Endodermal cell (in vitro differentiated cells): ENCODE data around the gene LOXL1. TPM values are rescaled to one million over a fixed set of nuclear protein-coding genes. Genes with fewer than 3 reads are reported as not detected.

Experiments used
- DNase-seq: peaks from one replicate; pipeline ENCODE4 v3.0.0-alpha.2; 2017
- H3K27ac ChIP-seq: 2 replicates; pipeline ENCODE4 v1.5.1; 2013; ENCODE audit warnings: mild to moderate bottlenecking, low read depth, low read length, moderate library complexity
- H3K27me3 ChIP-seq: 2 replicates; pipeline ENCODE4 v1.6.1; 2013; ENCODE audit warnings: mild to moderate bottlenecking, low read length, moderate library complexity; ENCODE audit not compliant: insufficient read depth, control insufficient read depth, poor library complexity, severe bottlenecking
- H3K36me3 ChIP-seq: 2 replicates; pipeline ENCODE4 v1.7.0; 2013; ENCODE audit warnings: mild to moderate bottlenecking, low read length, moderate library complexity; ENCODE audit not compliant: control insufficient read depth, insufficient read depth
- H3K4me1 ChIP-seq: one replicate; pipeline ENCODE4 v1.7.0; 2013; ENCODE audit warnings: low read length; ENCODE audit not compliant: control insufficient read depth, insufficient read depth
- H3K4me3 ChIP-seq: 2 replicates; pipeline ENCODE4 v1.5.1; 2013; ENCODE audit warnings: mild to moderate bottlenecking, low read length, moderate library complexity
- H3K9ac ChIP-seq: 2 replicates; pipeline ENCODE4 v1.6.1; 2013; ENCODE audit warnings: mild to moderate bottlenecking, low read length, moderate library complexity; ENCODE audit not compliant: poor library complexity, severe bottlenecking; ENCODE audit errors: extremely low read depth
- H3K9me3 ChIP-seq: 2 replicates; pipeline ENCODE4 v1.6.1; 2013; ENCODE audit warnings: mild to moderate bottlenecking, low read length, moderate library complexity; ENCODE audit not compliant: control insufficient read depth
- H3K27ac Mint-ChIP-seq: 2 replicates; pipeline ENCODE4 v1.8.0; 2020; ENCODE audit warnings: mixed read lengths
- H3K27me3 Mint-ChIP-seq: 2 replicates; pipeline ENCODE4 v1.8.0; 2021; ENCODE audit warnings: mild to moderate bottlenecking, mixed read lengths; ENCODE audit not compliant: insufficient read depth
- H3K36me3 Mint-ChIP-seq: 2 replicates; pipeline ENCODE4 v1.8.0; 2020; ENCODE audit warnings: low read depth, mixed read lengths
- H3K4me1 Mint-ChIP-seq: 2 replicates; pipeline ENCODE4 v1.8.0; 2020; ENCODE audit warnings: mixed read lengths
- H3K4me3 Mint-ChIP-seq: 2 replicates; pipeline ENCODE4 v1.8.0; 2020; ENCODE audit warnings: mild to moderate bottlenecking, moderate library complexity, mixed read lengths
- H3K9me3 Mint-ChIP-seq: 2 replicates; pipeline ENCODE4 v1.8.0; 2020; ENCODE audit warnings: mild to moderate bottlenecking, mixed read lengths
- CTCF ChIP-seq: fragments of 200-600 bp; sonication (generic); conservative IDR thresholded peaks from 2 replicates; pipeline ENCODE4 v1.5.0; 2021; ENCODE audit warnings: antibody characterized with exemption, mild to moderate bottlenecking
- WGBS, 2 experiments: methylation state at CpG; one replicate each; pipeline versions ENCODE4 v1.1.5 to v1.1.7; 2013; ENCODE audit warnings: missing lambda C conversion rate in 2 of 2, mixed read lengths in 1 of 2; ENCODE audit not compliant: insufficient coverage in 1 of 2, insufficient read length in 1 of 2; 5-methylcytosine and 5-hydroxymethylcytosine counted together
- total RNA-seq, 2 donors: library from RNA; stranded (reverse); fragmentation: NEBNext Ultra II Directional in 1 of 2; extraction: Animal tissue kit (Norgen Biotek cat#: 25700) in 1 of 2; gene quantifications; 2 replicates in 1 of 2; 3 replicates in 1 of 2; pipeline ENCODE4 v1.2.1, GENCODE V29; 2021

The LOXL1 gene
- total RNA-seq, 2 donors from 2014 or later, result 21.3 to 31.8 TPM

GRCh38 chr15:73909651-73910050 is 16.6 kb upstream of the LOXL1 start:
- no peaks in the 10 kb centered on the region for H3K9me3 Mint-ChIP-seq
- Histone ChIP-seq H3K4me3 (no peak overlapping the region), H3K36me3 (no peaks in the 10 kb centered on the region), H3K27me3 (peaks cover 8% of the 10 kb centered on the region), H3K4me1 (no peaks in the 10 kb centered on the region), H3K9ac (no peak overlapping the region), H3K9me3 (no peaks in the 10 kb centered on the region), H3K27ac (no peak overlapping the region)
- peaks cover 9% of the 10 kb centered on the region for H3K27me3 Mint-ChIP-seq
- peaks cover 2% of the 10 kb centered on the region for H3K36me3 Mint-ChIP-seq
- no peak for TF ChIP-seq CTCF
- H3K27ac Mint-ChIP-seq, result no peak overlapping the region
- no peak overlapping the region for H3K4me3 Mint-ChIP-seq
- no peak for DNase-seq
- H3K4me1 Mint-ChIP-seq, result no peaks in the 10 kb centered on the region
- 80 to 92% methylated on average over 2 of the region's 2 CpGs for WGBS, 2 experiments

- no peak for DNase-seq
- no peaks in the 10 kb centered on the region for H3K9me3 Mint-ChIP-seq
- Histone ChIP-seq H3K27ac (no peak overlapping the region), H3K9ac (no peak overlapping the region), H3K36me3 (no peaks in the 10 kb centered on the region), H3K4me3 (no peak overlapping the region), H3K27me3 (peaks cover 8% of the 10 kb centered on the region), H3K9me3 (no peaks in the 10 kb centered on the region), H3K4me1 (no peaks in the 10 kb centered on the region)
- TF ChIP-seq CTCF, result no peak
- WGBS, 2 experiments, result 60 to 79% methylated on average over 1 to 5 of the region's 7 CpGs
- peaks cover 8% of the 10 kb centered on the region for H3K27me3 Mint-ChIP-seq
- H3K4me1 Mint-ChIP-seq, result no peaks in the 10 kb centered on the region
- no peak overlapping the region for H3K4me3 Mint-ChIP-seq
- peaks cover 2% of the 10 kb centered on the region for H3K36me3 Mint-ChIP-seq
- no peak overlapping the region for H3K27ac Mint-ChIP-seq
These were observed 15.5 kb upstream of the LOXL1 start for GRCh38 chr15:73910522-73911303.

GRCh38 chr15:73912030-73912596 is 14.1 kb upstream of the LOXL1 start:
- peaks cover 8% of the 10 kb centered on the region for H3K36me3 Mint-ChIP-seq
- no peak overlapping the region for H3K4me3 Mint-ChIP-seq
- Histone ChIP-seq H3K27ac (no peak overlapping the region), H3K27me3 (peaks cover 6% of the 10 kb centered on the region), H3K36me3 (no peaks in the 10 kb centered on the region), H3K9me3 (peaks cover 5% of the 10 kb centered on the region), H3K4me3 (no peak overlapping the region), H3K4me1 (no peaks in the 10 kb centered on the region), H3K9ac (no peak overlapping the region)
- no peaks in the 10 kb centered on the region for H3K4me1 Mint-ChIP-seq
- no peak overlapping the region for H3K27ac Mint-ChIP-seq
- peaks cover 7% of the 10 kb centered on the region for H3K9me3 Mint-ChIP-seq
- WGBS, 2 experiments, result 94 to 98% methylated on average over 3 to 5 of the region's 7 CpGs
- peaks cover 2% of the 10 kb centered on the region for H3K27me3 Mint-ChIP-seq
- TF ChIP-seq CTCF, result no peak
- DNase-seq, result no peak
